Endothelial cell of umbilical vein (primary cell): ENCODE measurements around the gene EXOC3.

Experiments
- CTCF ChIP-seq, 2 donors: IDR thresholded peaks; 1 replicate in 1 of 2; 2 replicates in 1 of 2; pipeline ENCODE4 v1.5.1; 2011; ENCODE audit warnings: low read length in 2 of 2, mild to moderate bottlenecking in 2 of 2, moderate library complexity in 2 of 2, control low read depth in 1 of 2, inconsistent platforms in 1 of 2, low read depth in 1 of 2; ENCODE audit not compliant: insufficient read depth in 1 of 2; ENCODE audit errors: extremely low read depth in 1 of 2
- EZH2 ChIP-seq: IDR thresholded peaks from 2 replicates; pipeline ENCODE4 v1.6.1; 2012; ENCODE audit warnings: borderline replicate concordance, low read depth, mild to moderate bottlenecking, moderate library complexity, low read length, inconsistent platforms; ENCODE audit not compliant: severe bottlenecking
- FOS ChIP-seq: IDR thresholded peaks from 2 replicates; pipeline ENCODE4 v1.6.1; 2011; ENCODE audit warnings: mild to moderate bottlenecking, low read length, moderate library complexity, borderline replicate concordance; ENCODE audit not compliant: insufficient read depth
- JUN ChIP-seq: IDR thresholded peaks from 2 replicates; pipeline ENCODE4 v1.6.1; 2011; ENCODE audit warnings: borderline replicate concordance, low read depth; ENCODE audit not compliant: insufficient read length, insufficient read depth
- MYC ChIP-seq: IDR thresholded peaks from one replicate; pipeline ENCODE4 v1.6.1; 2011; ENCODE audit warnings: mild to moderate bottlenecking, low read depth, low read length
- POLR2A ChIP-seq: IDR thresholded peaks from 2 replicates; pipeline ENCODE4 v1.6.1; 2012; ENCODE audit warnings: low read depth, mild to moderate bottlenecking, control low read depth, low read length
- POLR2AphosphoS5 ChIP-seq: IDR thresholded peaks from 2 replicates; pipeline ENCODE4 v1.6.1; 2012; ENCODE audit warnings: low read depth, mild to moderate bottlenecking, control low read depth, low read length, moderate library complexity; ENCODE audit not compliant: insufficient read depth

- TF ChIP-seq JUN (no peak), CTCF (IDR thresholded peaks at IDR 0.05; ENCODE audit: extremely low read depth in 1 of 2, insufficient read depth in 1 of 2, low read depth in 1 of 2, low read length in 2 of 2) (no peak), EZH2 (peak; percentile 3), POLR2A (peak; percentile 1), POLR2AphosphoS5 (no peak), FOS (no peak), MYC (no peak)
Measured at GRCh38 chr5:473551-474192, 30.7 kb downstream of the EXOC3 start.
